Right lobe of liver (tissue), 6 donors: Measurements from ENCODE around the gene SLC6A20. TPM values are rescaled to one million over a fixed set of nuclear protein-coding genes. Genes with fewer than 3 reads are reported as not detected.
A peak's percentile ranks its signal among the peaks of the same experiment; 100 is the strongest.

Source experiments
- ATAC-seq, 4 donors: fragments of 200-7000 bp; cut with Tn5 transposase; one replicate each; pipeline ENCODE4 v1.9.1; 2020; ENCODE audit warnings: mild to moderate bottlenecking in 4 of 4, moderate library complexity in 4 of 4
- DNase-seq, 3 donors: peaks; one replicate each; pipeline ENCODE4 v3.0.0-alpha.2; 2020
- H3K27ac ChIP-seq, 3 donors: fragments of 200-600 bp; one replicate each; pipeline ENCODE4 v1.8.0; 2022
- H3K27me3 ChIP-seq, 2 donors: fragments of 200-600 bp; one replicate each; pipeline ENCODE4 v1.8.0; 2022
- H3K36me3 ChIP-seq, 4 donors: fragments of 200-600 bp; sonication (generic) in 1 of 4; one replicate each; pipeline versions ENCODE4 v1.5.1 to v1.8.0; 2017 to 2022; ENCODE audit warnings: control low read depth in 1 of 4
- H3K4me1 ChIP-seq, 4 donors: fragments of 200-600 bp; sonication (generic) in 1 of 4; one replicate each; pipeline versions ENCODE4 v1.5.1 to v1.8.0; 2017 to 2022; ENCODE audit warnings: control low read depth in 1 of 4
- H3K4me3 ChIP-seq, 3 donors: fragments of 200-600 bp; one replicate each; pipeline ENCODE4 v1.8.0; 2022
- H3K9me3 ChIP-seq, 4 donors: fragments of 200-600 bp; sonication (generic) in 1 of 4; one replicate each; pipeline versions ENCODE4 v1.5.1 to v1.8.0; 2017 to 2022; ENCODE audit warnings: control low read depth in 1 of 4
- CTCF ChIP-seq, 4 donors: fragments of 200-600 bp in 3 of 4; fragments of 450-650 bp in 1 of 4; IDR thresholded peaks; one replicate each; pipeline versions ENCODE4 v1.5.1 to v1.8.0; 2016 to 2022; ENCODE audit warnings: antibody characterized with exemption in 4 of 4, mild to moderate bottlenecking in 2 of 4
- POLR2A ChIP-seq: fragments of 450-650 bp; IDR thresholded peaks from one replicate; pipeline ENCODE4 v1.6.1; 2017; ENCODE audit warnings: antibody characterized with exemption, mild to moderate bottlenecking
- WGBS: methylation state at CpG from one replicate; pipeline ENCODE4 v1.1.6; 2018; ENCODE audit warnings: low coverage, low lambda C conversion rate; ENCODE audit not compliant: insufficient coverage; ENCODE audit errors: missing lambda C conversion rate; 5-methylcytosine and 5-hydroxymethylcytosine counted together
- intact Hi-C, 2 donors: fragments of 100-400 bp; cut with DNase I; formaldehyde crosslinking; loops; one replicate each; pipeline versions ENCODE4 v1.11.2 to v1.14.1; 2022
- long read RNA-seq: library from polyadenylated mRNA; unstranded; transcript quantifications from one replicate; pipeline ENCODE4 v2.0.0, GENCODE V29; 2019
- total RNA-seq, 6 experiments: library from RNA; depleted of rRNA in 2 of 6; stranded (reverse); fragments of >200 nt in 2 of 6; fragmentation: NEBNext Ultra II Directional in 3 of 6; extraction: Animal tissue kit (Norgen Biotek cat#: 25700) in 3 of 6; gene quantifications; one replicate each; pipeline versions ENCODE4 v1.1.0 to v1.2.4, GENCODE V29; 2016 to 2023
- donor health status: DM: no; HTN: yes; CAD: no.
- donor health status: DM: no; HTN: no; CAD: no.
- donor health status: DM: no; HTN: no; CAD: no.
- donor health status: DM: no; HTN: yes; CAD: no.
- donor health status: DM: no; HTN: yes; CAD: no.

Gene SLC6A20
- under 1 TPM in 3 of 6 experiments, not detected in 3; 0.07 to 0.21 (median 0.12) TPM for total RNA-seq
- long read RNA-seq = 0 reads

- Histone ChIP-seq H3K4me1 (peaks cover 0 to 11% (median 0%) of the 10 kb centered on the region in 4 donors), H3K9me3 (no peaks in the 10 kb centered on the region), H3K27me3 (peaks cover 12 to 20% of the 10 kb centered on the region in 2 donors), H3K4me3 (peak within 1 kb of the TSS; percentile 18 to 47 (median 35)), H3K36me3 (no peaks in the 10 kb centered on the region), H3K27ac (no peak within 1 kb of the TSS)
- ATAC-seq (peak; percentile 10 to 42 (median 24)), DNase-seq (no peak)
- TF ChIP-seq CTCF (IDR thresholded peaks at IDR 0.05) (no peak), POLR2A (no peak)
- intact Hi-C loops = no loop called here
- WGBS = 3% methylated on average over 19 of the region's 91 CpGs
Measured at GRCh38 chr3:45795882-45796765, at the start of gene SLC6A20. SLC6A20 (minus strand) TSS chr3:45796536; CDS start chr3:45796419, 117 bp downstream.

DNA sequence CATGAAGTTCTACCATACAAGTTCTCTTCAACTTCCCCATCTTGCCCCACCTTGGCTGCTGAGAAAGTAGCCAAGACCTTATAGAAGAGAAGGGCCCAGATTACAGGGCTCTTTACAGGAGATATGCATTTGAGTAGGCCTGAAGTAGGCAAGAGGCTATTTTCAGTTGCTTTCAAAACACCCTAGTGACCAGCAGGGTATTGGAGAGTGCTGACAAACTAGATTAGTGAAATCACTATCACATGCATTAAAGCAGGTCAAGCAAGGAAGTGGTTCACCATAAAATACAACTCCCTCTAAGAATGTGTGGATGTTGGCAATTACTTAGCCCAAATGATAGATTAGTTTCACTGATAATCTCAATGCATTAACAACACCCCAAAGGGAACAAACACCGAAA, 48.3 kb upstream of the SLC6A20 start:
- no peak for DNase-seq
- 73% methylated on average over 1 of the region's 1 CpG for WGBS
- TF ChIP-seq CTCF (IDR thresholded peaks at IDR 0.05) (no peak), POLR2A (no peak)
- Histone ChIP-seq H3K4me3 (no peak overlapping the region), H3K9me3 (no peaks in the 10 kb centered on the region), H3K27ac (no peak overlapping the region), H3K4me1 (peaks cover 0 to 16% (median 0%) of the 10 kb centered on the region in 4 donors), H3K27me3 (no peaks in the 10 kb centered on the region), H3K36me3 (no peaks in the 10 kb centered on the region)
- no peak for ATAC-seq
- intact Hi-C loops = no loop called here

DNA sequence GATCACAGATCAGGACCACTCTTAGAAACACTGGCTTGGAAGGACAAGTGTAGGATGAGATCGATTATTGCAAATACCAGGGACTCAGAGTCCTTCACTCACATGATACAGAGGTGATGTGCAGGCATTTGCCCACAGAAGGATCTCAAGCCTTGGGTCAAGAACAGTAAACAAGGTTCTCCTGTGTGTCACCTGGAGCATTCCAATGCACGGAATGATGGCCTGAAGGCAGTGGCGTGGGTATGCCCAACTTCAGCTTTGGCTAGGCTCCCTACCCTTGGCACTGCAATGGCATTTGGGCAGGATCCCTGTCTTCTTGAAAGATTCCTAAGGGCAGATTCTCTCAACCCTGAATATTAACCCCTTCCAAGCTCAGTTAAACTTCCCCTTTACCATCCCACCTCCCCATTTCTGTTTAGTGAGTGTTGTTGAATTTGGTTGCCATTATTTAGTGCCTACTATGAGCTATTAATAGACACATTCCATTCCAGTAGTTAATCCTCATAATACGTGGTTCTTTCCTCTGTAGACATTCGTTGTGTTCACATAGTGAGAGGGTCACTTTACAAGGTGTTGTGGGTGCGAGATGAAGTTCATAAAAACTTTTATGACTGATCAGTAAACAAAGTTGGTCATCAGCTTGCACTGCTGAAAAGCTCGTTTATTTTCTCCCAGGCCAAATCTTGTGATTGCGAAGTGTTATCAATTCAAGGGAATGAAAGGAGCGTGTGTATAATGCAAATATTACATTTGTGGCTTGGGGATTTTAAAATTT, 46.7 kb upstream of the SLC6A20 start:
- WGBS = 84% methylated on average over 9 of the region's 9 CpGs
- DNase-seq = no peak
- H3K9me3 ChIP-seq = no peaks in the 10 kb centered on the region
- ATAC-seq = no peak
- H3K27ac ChIP-seq = no peak overlapping the region
- intact Hi-C loops = no loop called here
- peaks cover 0 to 19% (median 4%) of the 10 kb centered on the region in 4 donors for H3K4me1 ChIP-seq
- no peaks in the 10 kb centered on the region for H3K36me3 ChIP-seq
- H3K27me3 ChIP-seq = no peaks in the 10 kb centered on the region
- no peak for TF ChIP-seq POLR2A
- TF ChIP-seq CTCF (IDR thresholded peaks at IDR 0.05) = no peak
- no peak overlapping the region for H3K4me3 ChIP-seq

DNA sequence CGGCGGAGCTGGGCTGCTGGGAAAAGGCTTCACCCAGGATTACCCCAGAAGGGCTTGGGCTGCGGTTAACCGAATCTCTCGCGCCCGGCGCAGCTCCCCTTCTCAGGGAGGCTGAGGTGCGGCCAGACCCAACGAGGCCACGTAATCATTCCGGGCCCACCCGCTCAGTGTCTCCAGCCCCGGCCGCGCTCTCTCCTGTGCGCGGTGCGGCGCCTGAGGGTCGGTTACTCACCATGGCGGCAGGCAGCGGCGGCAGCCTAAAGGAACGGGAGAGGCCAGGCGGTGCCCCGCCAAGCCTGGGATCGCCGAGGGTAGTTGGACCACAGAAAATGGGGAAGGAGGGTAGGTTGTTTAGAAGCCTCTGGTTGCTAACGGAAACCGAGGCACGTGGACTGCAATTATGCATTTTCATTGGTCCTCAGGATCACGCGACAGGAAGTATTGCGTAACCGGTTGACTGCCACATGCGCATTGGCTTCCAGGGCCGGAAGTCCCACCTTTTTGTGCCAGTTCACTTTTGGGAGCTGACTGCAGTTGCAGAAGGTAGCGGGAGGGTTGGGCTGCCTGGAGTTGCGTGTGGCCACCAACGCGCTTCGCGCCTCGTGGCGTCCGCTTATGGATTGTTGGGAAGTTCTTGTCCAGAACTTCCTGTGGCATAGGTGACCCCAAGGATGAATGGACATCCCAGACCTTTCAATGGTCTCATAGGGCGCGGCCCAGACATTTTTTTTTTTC, 45.6 kb upstream of the SLC6A20 start, which contains the start of gene LZTFL1:
TSS of gene LZTFL1 (minus strand) at position 363 of the 735 bp plus-strand sequence. CDS start at position 235, 128 bp downstream.
- 0% methylated on average over 19 of the region's 49 CpGs for WGBS
- no peaks in the 10 kb centered on the region for H3K27me3 ChIP-seq
- peaks cover 0 to 22% (median 7%) of the 10 kb centered on the region in 4 donors for H3K4me1 ChIP-seq
- DNase-seq (peak; percentile 87 to 94 (median 90)), ATAC-seq (peak; percentile 90 to 95 (median 94))
- H3K27ac ChIP-seq = no peak within 1 kb of the TSS
- H3K4me3 ChIP-seq = peak within 1 kb of the TSS; percentile 87 to 91 (median 90)
- H3K9me3 ChIP-seq = no peaks in the 10 kb centered on the region
- TF ChIP-seq POLR2A = peak; percentile 18
- no peak for TF ChIP-seq CTCF (IDR thresholded peaks at IDR 0.05)
- intact Hi-C loops = no loop called here
- H3K36me3 ChIP-seq = no peaks in the 10 kb centered on the region
